ENCODE results near the gene VSIG10. TPM values are rescaled to one million over a fixed set of nuclear protein-coding genes. Genes with fewer than 3 reads are reported as not detected.

The VSIG10 gene, protein sequence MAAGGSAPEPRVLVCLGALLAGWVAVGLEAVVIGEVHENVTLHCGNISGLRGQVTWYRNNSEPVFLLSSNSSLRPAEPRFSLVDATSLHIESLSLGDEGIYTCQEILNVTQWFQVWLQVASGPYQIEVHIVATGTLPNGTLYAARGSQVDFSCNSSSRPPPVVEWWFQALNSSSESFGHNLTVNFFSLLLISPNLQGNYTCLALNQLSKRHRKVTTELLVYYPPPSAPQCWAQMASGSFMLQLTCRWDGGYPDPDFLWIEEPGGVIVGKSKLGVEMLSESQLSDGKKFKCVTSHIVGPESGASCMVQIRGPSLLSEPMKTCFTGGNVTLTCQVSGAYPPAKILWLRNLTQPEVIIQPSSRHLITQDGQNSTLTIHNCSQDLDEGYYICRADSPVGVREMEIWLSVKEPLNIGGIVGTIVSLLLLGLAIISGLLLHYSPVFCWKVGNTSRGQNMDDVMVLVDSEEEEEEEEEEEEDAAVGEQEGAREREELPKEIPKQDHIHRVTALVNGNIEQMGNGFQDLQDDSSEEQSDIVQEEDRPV
- total RNA-seq: 10 to 100 TPM; 32.4 to 39.2 TPM
- 10 to 100 TPM; 33.9 to 42.0 (median 36.5) TPM for polyA plus RNA-seq (ENCODE audit: insufficient read length in 6 of 6)
- long read RNA-seq, donor 1, transcript VSIG10-213 (1 exons, 418 nt): major isoform, 11 of 1,787 reads
- long read RNA-seq, donor 1, partial matches to known transcripts: 1,156 of 1,787 reads
- long read RNA-seq, donor 1, other reads (novel, unspliced or antisense): 619 of 1,787 reads
- long read RNA-seq, donor 2, transcript VSIG10-213 (1 exons, 418 nt): major isoform, 5 of 9 reads
- long read RNA-seq, donor 2, partial matches to known transcripts: 0 of 9 reads
- long read RNA-seq, donor 2, other reads (novel, unspliced or antisense): 0 of 9 reads
- long read RNA-seq, donor 3, partial matches to known transcripts: 664 of 1,061 reads
- long read RNA-seq, donor 3, other reads (novel, unspliced or antisense): 392 of 1,061 reads
- long read RNA-seq, donor 4, partial matches to known transcripts: 1 of 11 reads
- long read RNA-seq, donor 4, other reads (novel, unspliced or antisense): 7 of 11 reads
- long read RNA-seq, donor 5, transcript VSIG10-213 (1 exons, 418 nt): major isoform, 6 of 11 reads
- long read RNA-seq, donor 5, partial matches to known transcripts: 0 of 11 reads
- long read RNA-seq, donor 5, other reads (novel, unspliced or antisense): 0 of 11 reads
- long read RNA-seq, donor 6, partial matches to known transcripts: 1,339 of 1,369 reads
- long read RNA-seq, donor 6, other reads (novel, unspliced or antisense): 26 of 1,369 reads
- long read RNA-seq, donor 7, transcript VSIG10-213 (1 exons, 418 nt): major isoform, 7 of 7 reads
- long read RNA-seq, donor 7, partial matches to known transcripts: 0 of 7 reads
- long read RNA-seq, donor 7, other reads (novel, unspliced or antisense): 0 of 7 reads
- long read RNA-seq, donor 8, transcript VSIG10-213 (1 exons, 418 nt): major isoform, 7 of 662 reads
- long read RNA-seq, donor 8, partial matches to known transcripts: 621 of 662 reads
- long read RNA-seq, donor 8, other reads (novel, unspliced or antisense): 34 of 662 reads
- long read RNA-seq, donor 9: 0 reads
- long read RNA-seq, donor 10, partial matches to known transcripts: 2 of 6 reads
- long read RNA-seq, donor 10, other reads (novel, unspliced or antisense): 4 of 6 reads
- long read RNA-seq, donor 11, partial matches to known transcripts: 1,160 of 1,224 reads
- long read RNA-seq, donor 11, other reads (novel, unspliced or antisense): 61 of 1,224 reads
- long read RNA-seq, donor 12, transcript VSIG10-213 (1 exons, 418 nt): major isoform, 8 of 762 reads
- long read RNA-seq, donor 12, partial matches to known transcripts: 35 of 762 reads
- long read RNA-seq, donor 12, other reads (novel, unspliced or antisense): 718 of 762 reads

DNA sequence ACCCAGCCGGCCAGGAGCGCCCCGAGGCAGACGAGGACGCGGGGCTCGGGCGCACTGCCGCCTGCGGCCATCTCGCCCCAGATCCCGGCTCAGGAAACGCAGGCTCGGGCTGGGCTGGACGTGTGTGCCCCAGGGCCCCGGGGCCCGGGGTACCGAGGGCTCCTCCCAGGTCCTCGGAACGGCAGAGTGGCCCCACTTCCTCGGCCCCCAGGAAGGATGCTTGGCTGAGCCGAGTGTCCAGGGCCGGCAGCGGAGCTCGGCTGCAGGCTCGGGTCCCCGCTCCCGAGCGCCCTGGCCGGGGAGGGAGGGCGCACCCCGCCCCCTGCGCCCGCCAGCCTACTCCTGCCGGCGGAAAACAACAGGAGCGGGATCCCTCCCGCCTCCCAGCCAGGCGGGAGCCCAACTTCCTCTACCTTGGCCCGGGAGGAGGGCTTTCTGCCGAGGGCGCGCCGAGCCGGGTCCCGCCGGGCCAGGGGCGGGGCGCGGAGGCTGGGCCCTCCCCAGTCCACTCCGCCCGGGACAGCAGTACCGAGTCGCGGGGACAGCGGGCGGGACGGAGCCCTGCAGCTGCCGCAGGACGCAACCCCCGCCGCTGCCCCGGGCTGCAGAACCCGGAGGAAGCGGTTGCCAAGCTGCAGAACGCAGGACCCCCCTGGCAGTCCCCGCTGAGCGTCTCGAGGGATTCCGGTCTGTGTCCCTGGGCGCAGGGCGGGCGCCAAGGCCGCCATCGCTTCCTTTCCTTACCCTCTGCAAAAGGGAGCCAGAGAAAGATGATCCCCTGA lies at the start of gene VSIG10:
Gene VSIG10, minus strand, starts transcription at position 411 of the 782 bp plus-strand sequence. Its CDS starts 340 bp downstream, at position 71.
- DNase-seq (peak; percentile 65 to 94 (median 74)), ATAC-seq (peak; percentile 95)
- peak within 1 kb of the TSS; percentile 78 to 81 for H3K27ac ChIP-seq
- H3K4me3 ChIP-seq: peak within 1 kb of the TSS; percentile 85 to 86
- H3K36me3 ChIP-seq: no peaks in the 10 kb centered on the region
- peaks cover 0 to 24% of the 10 kb centered on the region in 2 donors for H3K4me1 ChIP-seq
- TF ChIP-seq, protein P1, sequence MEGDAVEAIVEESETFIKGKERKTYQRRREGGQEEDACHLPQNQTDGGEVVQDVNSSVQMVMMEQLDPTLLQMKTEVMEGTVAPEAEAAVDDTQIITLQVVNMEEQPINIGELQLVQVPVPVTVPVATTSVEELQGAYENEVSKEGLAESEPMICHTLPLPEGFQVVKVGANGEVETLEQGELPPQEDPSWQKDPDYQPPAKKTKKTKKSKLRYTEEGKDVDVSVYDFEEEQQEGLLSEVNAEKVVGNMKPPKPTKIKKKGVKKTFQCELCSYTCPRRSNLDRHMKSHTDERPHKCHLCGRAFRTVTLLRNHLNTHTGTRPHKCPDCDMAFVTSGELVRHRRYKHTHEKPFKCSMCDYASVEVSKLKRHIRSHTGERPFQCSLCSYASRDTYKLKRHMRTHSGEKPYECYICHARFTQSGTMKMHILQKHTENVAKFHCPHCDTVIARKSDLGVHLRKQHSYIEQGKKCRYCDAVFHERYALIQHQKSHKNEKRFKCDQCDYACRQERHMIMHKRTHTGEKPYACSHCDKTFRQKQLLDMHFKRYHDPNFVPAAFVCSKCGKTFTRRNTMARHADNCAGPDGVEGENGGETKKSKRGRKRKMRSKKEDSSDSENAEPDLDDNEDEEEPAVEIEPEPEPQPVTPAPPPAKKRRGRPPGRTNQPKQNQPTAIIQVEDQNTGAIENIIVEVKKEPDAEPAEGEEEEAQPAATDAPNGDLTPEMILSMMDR (IDR thresholded peaks at IDR 0.05): no peak
- peaks cover 0 to 17% of the 10 kb centered on the region in 2 donors for H3K27me3 ChIP-seq
- H3K9me3 ChIP-seq: no peaks in the 10 kb centered on the region
- intact Hi-C loops (cut with DNase I): no loop called here

DNA sequence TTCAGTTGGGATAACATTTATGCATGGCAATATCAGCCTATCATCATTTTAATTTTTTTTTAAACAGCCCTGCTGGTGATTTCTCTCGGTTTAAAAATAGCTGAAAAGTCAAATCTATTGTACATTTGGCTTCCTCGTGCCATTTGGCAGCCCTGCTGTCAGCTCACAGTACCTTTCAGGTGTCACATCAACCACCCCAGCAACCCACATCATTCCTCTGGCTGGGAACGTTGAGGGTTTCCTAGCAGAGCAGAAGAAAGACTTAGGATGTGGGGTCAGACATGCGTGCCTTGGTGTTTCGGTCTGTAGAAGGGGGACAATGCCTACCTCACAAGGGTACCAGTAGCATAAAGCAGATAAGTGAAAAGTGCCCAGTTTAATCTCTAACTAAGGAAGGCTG lies 47.9 kb upstream of the VSIG10 start:
- intact Hi-C loops (cut with DNase I): no loop called here
- Histone ChIP-seq H3K27ac (no peak overlapping the region), H3K27me3 (no peaks in the 10 kb centered on the region), H3K4me3 (no peak overlapping the region), H3K36me3 (peaks cover 0 to 87% of the 10 kb centered on the region in 2 donors), H3K9me3 (no peaks in the 10 kb centered on the region), H3K4me1 (no peaks in the 10 kb centered on the region)
- DNase-seq: no peak
- no peak for ATAC-seq
- TF ChIP-seq, protein P1 (IDR thresholded peaks at IDR 0.05): no peak

DNA sequence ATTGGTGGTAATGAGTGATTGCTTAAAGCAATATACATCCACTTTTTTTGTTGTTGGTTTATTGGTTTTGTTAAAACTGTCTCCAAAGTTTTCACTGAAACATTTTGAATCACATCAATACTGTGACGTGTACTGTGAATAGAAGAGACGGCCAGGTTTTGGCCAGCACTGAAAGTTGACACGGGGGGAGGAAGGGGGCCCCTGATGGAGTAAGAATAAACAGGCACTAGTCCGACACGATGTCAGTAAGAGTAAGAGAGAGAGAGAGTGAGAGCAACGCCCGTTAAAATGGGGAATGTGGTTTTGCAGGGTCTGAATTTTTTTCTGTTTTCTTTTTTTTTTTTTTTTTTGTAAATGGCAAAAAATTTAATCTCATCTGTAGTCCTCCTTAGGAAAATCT lies 46.8 kb upstream of the VSIG10 start:
- DNase-seq (no peak), ATAC-seq (no peak)
- Histone ChIP-seq H3K27ac (no peak overlapping the region), H3K4me1 (no peaks in the 10 kb centered on the region), H3K27me3 (no peaks in the 10 kb centered on the region), H3K36me3 (peaks cover 0 to 88% of the 10 kb centered on the region in 2 donors), H3K4me3 (no peak overlapping the region), H3K9me3 (no peaks in the 10 kb centered on the region)
- intact Hi-C loops (cut with DNase I): no loop called here
- TF ChIP-seq, protein P1 (IDR thresholded peaks at IDR 0.05): no peak

DNA sequence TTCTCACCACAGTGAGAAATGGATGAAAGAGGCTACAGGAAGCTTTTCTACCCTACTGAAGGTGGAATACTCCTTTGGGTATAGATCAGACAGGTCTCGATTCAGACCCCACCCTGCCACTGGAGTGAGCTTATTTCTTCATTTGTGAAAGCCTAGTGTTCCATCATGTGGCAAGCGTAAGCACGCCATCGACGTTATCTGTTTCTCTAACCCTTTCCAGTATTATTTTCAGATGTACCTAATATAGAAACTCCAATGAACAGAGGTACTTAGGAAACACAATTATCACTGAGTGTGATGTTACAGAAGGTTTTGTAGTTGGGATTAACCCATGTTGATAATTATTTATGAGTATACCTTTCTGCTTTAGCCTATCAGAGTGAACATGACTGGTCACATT lies 44.5 kb upstream of the VSIG10 start:
- TF ChIP-seq, protein P1 (IDR thresholded peaks at IDR 0.05): no peak
- ATAC-seq (no peak), DNase-seq (no peak)
- H3K9me3 ChIP-seq: no peaks in the 10 kb centered on the region
- no peaks in the 10 kb centered on the region for H3K27me3 ChIP-seq
- no peak overlapping the region for H3K4me3 ChIP-seq
- intact Hi-C loops (cut with DNase I): no loop called here
- H3K4me1 ChIP-seq: no peaks in the 10 kb centered on the region
- peaks cover 0 to 95% of the 10 kb centered on the region in 2 donors for H3K36me3 ChIP-seq
- H3K27ac ChIP-seq: no peak overlapping the region

Data from left lung (tissue), 14 donors.